Gastroesophageal sphincter (tissue), 4 donors: ENCODE results near the gene UBE2V1. TPM values are rescaled to one million over a fixed set of nuclear protein-coding genes. Genes with fewer than 3 reads are reported as not detected.

ENCODE experiments used
- ATAC-seq: fragments of 150-250 bp; one replicate; pipeline ENCODE4 v1.9.1; 2016; ENCODE audit warnings: mild to moderate bottlenecking, moderate library complexity
- H3K27ac ChIP-seq, 4 donors: fragments of 200-600 bp; sonication (generic) in 3 of 4; 1 replicate in 3 of 4; 2 replicates in 1 of 4; pipeline ENCODE4 v1.5.1; 2016 to 2019
- H3K27me3 ChIP-seq: fragments of 200-600 bp; sonication (generic); one replicate; pipeline ENCODE4 v1.5.1; 2019
- H3K36me3 ChIP-seq, 2 donors: fragments of 200-600 bp; sonication (generic); one replicate each; pipeline ENCODE4 v1.5.1; 2019; ENCODE audit warnings: control low read depth in 1 of 2
- H3K4me1 ChIP-seq, 3 donors: fragments of 200-600 bp; sonication (generic); 1 replicate in 2 of 3; 2 replicates in 1 of 3; pipeline ENCODE4 v1.5.1; 2016 to 2019; ENCODE audit warnings: control low read depth in 2 of 3
- H3K4me3 ChIP-seq, 2 donors: fragments of 200-600 bp; sonication (generic); one replicate each; pipeline ENCODE4 v1.5.1; 2019; ENCODE audit warnings: mild to moderate bottlenecking in 1 of 2, moderate library complexity in 1 of 2
- H3K9me3 ChIP-seq, 3 donors: fragments of 200-600 bp; sonication (generic); one replicate each; pipeline ENCODE4 v1.5.1; 2017 to 2019; ENCODE audit warnings: control low read depth in 2 of 3
- EP300 ChIP-seq: sonication (generic); formaldehyde crosslinking; IDR thresholded peaks from one replicate; pipeline ENCODE4 v1.6.1; 2017; ENCODE audit warnings: antibody characterized with exemption, mild to moderate bottlenecking
- POLR2A ChIP-seq, 2 donors: fragments of 450-650 bp; IDR thresholded peaks; one replicate each; pipeline ENCODE4 v1.6.1; 2017; ENCODE audit warnings: antibody characterized with exemption in 2 of 2, mild to moderate bottlenecking in 2 of 2, moderate library complexity in 1 of 2
- POLR2AphosphoS5 ChIP-seq: sonication (generic); formaldehyde crosslinking; IDR thresholded peaks from one replicate; pipeline ENCODE4 v1.6.1; 2017; ENCODE audit warnings: antibody characterized with exemption
- WGBS, 2 donors: methylation state at CpG; one replicate each; pipeline ENCODE4 v1.1.5; 2018; ENCODE audit warnings: low coverage in 1 of 2; 5-methylcytosine and 5-hydroxymethylcytosine counted together
- total RNA-seq, 4 donors: library from RNA; depleted of rRNA; stranded (reverse); fragments of >200 nt; gene quantifications; one replicate each; pipeline ENCODE4 v1.1.0, GENCODE V29; 2016
- TF ChIP-seq, protein P1 (sequence below), 4 experiments: fragments of 200-600 bp in 2 of 4; fragments of 450-650 bp in 2 of 4; sonication (generic) in 1 of 4; IDR thresholded peaks; one replicate each; pipeline ENCODE4 v1.5.1; 2017 to 2019; ENCODE audit warnings: antibody characterized with exemption in 4 of 4, mild to moderate bottlenecking in 2 of 4, moderate library complexity in 2 of 4

The UBE2V1 gene
- total RNA-seq, 4 donors from 2014 or later: 69.3 to 110 (median 87.9) TPM

- peaks cover 0 to 10% of the 10 kb centered on the region in 2 donors for H3K36me3 ChIP-seq
- H3K4me1 ChIP-seq: peaks cover 5 to 66% (median 40%) of the 10 kb centered on the region in 3 donors
- 0 to 13% methylated on average over 2 to 4 of the region's 4 CpGs for WGBS, 2 donors
- peak overlapping the region; percentile 93 to 98 for H3K4me3 ChIP-seq
- H3K27me3 ChIP-seq: no peaks in the 10 kb centered on the region
- peak overlapping the region; percentile 7 to 96 (median 92) for H3K27ac ChIP-seq
- TF ChIP-seq POLR2AphosphoS5 (no peak), POLR2A (IDR thresholded peaks at IDR 0.05) (no peak), EP300 (no peak)
- TF ChIP-seq, protein P1, sequence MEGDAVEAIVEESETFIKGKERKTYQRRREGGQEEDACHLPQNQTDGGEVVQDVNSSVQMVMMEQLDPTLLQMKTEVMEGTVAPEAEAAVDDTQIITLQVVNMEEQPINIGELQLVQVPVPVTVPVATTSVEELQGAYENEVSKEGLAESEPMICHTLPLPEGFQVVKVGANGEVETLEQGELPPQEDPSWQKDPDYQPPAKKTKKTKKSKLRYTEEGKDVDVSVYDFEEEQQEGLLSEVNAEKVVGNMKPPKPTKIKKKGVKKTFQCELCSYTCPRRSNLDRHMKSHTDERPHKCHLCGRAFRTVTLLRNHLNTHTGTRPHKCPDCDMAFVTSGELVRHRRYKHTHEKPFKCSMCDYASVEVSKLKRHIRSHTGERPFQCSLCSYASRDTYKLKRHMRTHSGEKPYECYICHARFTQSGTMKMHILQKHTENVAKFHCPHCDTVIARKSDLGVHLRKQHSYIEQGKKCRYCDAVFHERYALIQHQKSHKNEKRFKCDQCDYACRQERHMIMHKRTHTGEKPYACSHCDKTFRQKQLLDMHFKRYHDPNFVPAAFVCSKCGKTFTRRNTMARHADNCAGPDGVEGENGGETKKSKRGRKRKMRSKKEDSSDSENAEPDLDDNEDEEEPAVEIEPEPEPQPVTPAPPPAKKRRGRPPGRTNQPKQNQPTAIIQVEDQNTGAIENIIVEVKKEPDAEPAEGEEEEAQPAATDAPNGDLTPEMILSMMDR (IDR thresholded peaks at IDR 0.05): no peak
- ATAC-seq: no peak
- H3K9me3 ChIP-seq: no peaks in the 10 kb centered on the region
These were observed 39.6 kb upstream of the UBE2V1 start for GRCh38 chr20:50152394-50153152.

GRCh38 chr20:50151034-50151743, 38.2 kb upstream of the UBE2V1 start:
- Histone ChIP-seq H3K27ac (peak overlapping the region in 3 of 4 donors; percentile 20 to 96 (median 93)), H3K36me3 (peaks cover 0 to 10% of the 10 kb centered on the region in 2 donors), H3K4me3 (peak overlapping the region in 1 of 2 donors; percentile 93), H3K4me1 (peaks cover 5 to 79% (median 48%) of the 10 kb centered on the region in 3 donors), H3K9me3 (no peaks in the 10 kb centered on the region), H3K27me3 (no peaks in the 10 kb centered on the region)
- WGBS, 2 donors: 40 to 80% methylated on average over 2 to 6 of the region's 10 CpGs
- no peak for ATAC-seq
- TF ChIP-seq POLR2AphosphoS5 (no peak), EP300 (no peak), POLR2A (IDR thresholded peaks at IDR 0.05) (no peak)
- TF ChIP-seq, protein P1 (IDR thresholded peaks at IDR 0.05): no peak

DNA sequence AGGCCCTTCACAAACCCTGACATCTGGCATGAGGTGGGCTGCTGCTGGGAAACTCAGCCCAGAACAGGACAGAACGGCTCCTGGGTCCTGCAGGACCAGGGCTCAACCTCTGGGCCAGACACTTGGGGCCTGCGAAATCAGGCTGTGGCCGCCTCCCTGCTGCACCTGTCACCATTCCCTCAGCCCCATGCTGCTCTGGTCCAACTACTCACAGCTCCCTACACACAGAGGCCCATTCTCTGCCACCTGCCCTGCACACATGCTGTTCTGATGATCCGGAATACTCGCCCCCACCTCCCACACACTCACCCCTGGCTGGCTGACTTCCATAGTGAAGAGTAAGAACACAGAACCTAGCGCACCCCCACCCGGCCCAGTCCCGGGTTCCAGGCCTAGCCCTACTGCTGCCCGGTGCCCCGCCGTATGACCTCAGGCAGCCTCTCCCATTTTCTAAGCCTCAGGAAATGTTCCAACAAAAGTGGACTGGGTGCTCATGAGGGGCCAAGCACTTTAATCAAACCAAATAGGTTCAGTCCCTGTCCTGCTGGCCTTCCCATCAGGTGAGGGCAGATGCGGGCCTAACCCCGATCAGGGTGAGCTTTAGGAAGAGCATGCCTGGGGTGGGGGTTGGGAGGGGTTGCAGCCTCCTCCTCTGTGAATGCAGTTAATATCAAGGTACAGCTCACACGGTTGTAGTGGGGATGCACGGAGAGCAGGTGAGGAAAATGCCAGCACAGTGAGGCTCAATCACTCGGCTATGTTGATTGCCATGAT, 36.7 kb upstream of the UBE2V1 start:
- TF ChIP-seq, protein P1 (IDR thresholded peaks at IDR 0.05): no peak
- no peak for TF ChIP-seq POLR2A (IDR thresholded peaks at IDR 0.05)
- Histone ChIP-seq H3K36me3 (peaks cover 0 to 10% of the 10 kb centered on the region in 2 donors), H3K4me1 (peaks cover 5 to 95% (median 48%) of the 10 kb centered on the region in 3 donors), H3K4me3 (no peak overlapping the region), H3K27ac (peak overlapping the region in 2 of 4 donors; percentile 32 to 96), H3K9me3 (no peaks in the 10 kb centered on the region), H3K27me3 (no peaks in the 10 kb centered on the region)
- no peak for ATAC-seq
- WGBS, 2 donors: 65 to 74% methylated on average over 5 to 6 of the region's 16 CpGs

DNA sequence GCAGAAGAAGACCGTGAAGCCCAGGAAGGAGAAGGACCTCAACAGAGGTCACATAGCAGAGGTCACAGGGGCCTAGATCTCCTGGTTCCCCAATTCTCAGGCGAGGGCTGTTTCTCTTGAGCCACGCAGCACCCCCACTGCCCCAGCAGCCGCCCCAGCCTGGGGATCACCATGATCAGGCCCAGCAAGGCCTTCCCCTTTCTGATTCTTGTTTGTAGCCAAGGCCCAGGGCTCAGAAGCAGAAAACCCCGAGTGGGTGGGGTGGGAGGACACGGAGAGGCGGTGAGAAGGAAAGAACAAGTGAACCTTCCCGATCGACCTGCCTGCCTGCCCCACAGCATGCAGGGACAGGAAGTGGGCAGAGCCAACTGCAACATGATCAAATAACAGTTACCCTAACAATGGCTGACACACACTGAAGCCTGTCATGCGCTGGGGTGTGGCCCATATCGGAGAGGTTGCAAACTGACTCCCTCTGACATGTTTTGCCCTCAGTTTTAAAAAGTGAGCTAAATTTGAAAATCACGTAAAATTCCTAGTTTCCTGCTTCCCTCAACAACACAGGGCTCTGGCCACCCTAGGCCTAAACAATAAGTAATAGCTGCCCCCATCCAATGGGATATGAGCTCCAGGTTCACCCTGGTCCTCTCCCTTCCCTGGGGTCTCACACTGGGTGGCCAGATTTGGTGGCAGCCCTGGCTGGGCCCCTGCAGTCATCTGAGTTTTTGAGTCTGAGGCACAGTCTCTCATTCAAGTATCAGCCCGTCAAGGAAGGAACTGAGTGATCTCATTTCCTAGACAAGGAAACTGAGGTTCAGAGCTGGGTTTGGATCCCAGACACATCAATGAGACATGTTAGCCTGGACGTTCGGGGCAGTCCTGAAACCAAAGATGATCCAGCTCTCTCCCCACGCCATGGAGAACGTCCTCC, 34.0 kb upstream of the UBE2V1 start:
- Histone ChIP-seq H3K36me3 (peaks cover 0 to 26% of the 10 kb centered on the region in 2 donors), H3K9me3 (no peaks in the 10 kb centered on the region), H3K27me3 (no peaks in the 10 kb centered on the region), H3K4me3 (no peak overlapping the region), H3K4me1 (peaks cover 4 to 99% (median 44%) of the 10 kb centered on the region in 3 donors), H3K27ac (peak overlapping the region in 3 of 4 donors; percentile 40 to 74 (median 50))
- WGBS, 2 donors: 64 to 73% methylated on average over 9 of the region's 17 CpGs
- no peak for TF ChIP-seq POLR2AphosphoS5
- TF ChIP-seq, protein P1 (IDR thresholded peaks at IDR 0.05): no peak
- no peak for TF ChIP-seq EP300
- TF ChIP-seq POLR2A (IDR thresholded peaks at IDR 0.05): no peak
- ATAC-seq: no peak
